ENCODE results near the gene ATP12A. TPM values are rescaled to one million over a fixed set of nuclear protein-coding genes. Genes with fewer than 3 reads are reported as not detected.
A peak's percentile ranks its signal among the peaks of the same experiment; 100 is the strongest.

The ATP12A gene
- total RNA-seq, 1 donor from 2014 or later, result 7.2 TPM

GRCh38 chr13:24734950-24735349 is 54.7 kb downstream of the ATP12A start:
- DNase-seq, result no peak

GRCh38 chr13:24737042-24737441 is 56.8 kb downstream of the ATP12A start:
- no peak for DNase-seq

GRCh38 chr13:24738366-24738847 is 58.2 kb downstream of the ATP12A start:
- no peak for DNase-seq

- DNase-seq, result no peak
Observed at GRCh38 chr13:24740014-24740890, 60.0 kb downstream of the ATP12A start.

GRCh38 chr13:24741016-24741662 is 60.9 kb downstream of the ATP12A start:
- no peak for DNase-seq

- DNase-seq, result no peak
Observed at GRCh38 chr13:24741791-24742190, 61.6 kb downstream of the ATP12A start.

- DNase-seq, result peak; percentile 20
Observed at GRCh38 chr13:24742294-24742693, 62.1 kb downstream of the ATP12A start.

- no peak for DNase-seq
Observed at GRCh38 chr13:24742977-24743376, 62.8 kb downstream of the ATP12A start.

- DNase-seq, result no peak
Observed at GRCh38 chr13:24744247-24744646, 64.0 kb downstream of the ATP12A start.

GRCh38 chr13:24745516-24745860 is 65.3 kb downstream of the ATP12A start:
- no peak for DNase-seq

GRCh38 chr13:24745861-24746617 is 65.8 kb downstream of the ATP12A start:
- no peak for DNase-seq

- DNase-seq, result no peak
Observed at GRCh38 chr13:24746618-24747247, 66.5 kb downstream of the ATP12A start.

- no peak for DNase-seq
Observed at GRCh38 chr13:24747248-24748060, 67.2 kb downstream of the ATP12A start.

- DNase-seq, result no peak
Observed at GRCh38 chr13:24748061-24748400, 67.8 kb downstream of the ATP12A start.

GRCh38 chr13:24759197-24759596 is 79.0 kb downstream of the ATP12A start:
- no peak for DNase-seq

Small RNA genes within 50 kb of the gene (small RNA-seq; reads per million reads assigned to genes)
- not detected for gene RNY1P7 (ENCODE audit: low replicate concordance)

Other genes with a start within 250 kb of the ATP12A start
- 31.1 TPM for gene PARP4, start 167.6 kb upstream of the ATP12A start, total RNA-seq
- not detected for gene RNF17, start 83.8 kb downstream of the ATP12A start, total RNA-seq